ENCODE measurements around the gene OGFRL1.

The OGFRL1 gene

GRCh38 chr6:71309656-71310055 lies 21.0 kb downstream of the OGFRL1 start:
- TF ChIP-seq RARB (CRISPR knock-in tag; IDR thresholded peaks at IDR 0.05): no peak
- TF ChIP-seq CSRNP3 (CRISPR knock-in tag; IDR thresholded peaks at IDR 0.05): no peak
- TF ChIP-seq TCF4 (CRISPR knock-in tag; IDR thresholded peaks at IDR 0.05; ENCODE audit: borderline replicate concordance): no peak
- TF ChIP-seq OSR1 (CRISPR knock-in tag; IDR thresholded peaks at IDR 0.05): no peak
- no peak for TF ChIP-seq ARNTL (CRISPR knock-in tag; IDR thresholded peaks at IDR 0.05; ENCODE audit: borderline replicate concordance, low read depth)
- TF ChIP-seq BACH2 (CRISPR knock-in tag; IDR thresholded peaks at IDR 0.05; ENCODE audit: borderline replicate concordance): no peak
- TF ChIP-seq CSDC2 (CRISPR knock-in tag; IDR thresholded peaks at IDR 0.05): no peak
- TF ChIP-seq ZNF565 (CRISPR knock-in tag; conservative IDR thresholded peaks at IDR 0.05; ENCODE audit: low read depth): no peak
- TF ChIP-seq PATZ1 (CRISPR knock-in tag; IDR thresholded peaks at IDR 0.05; ENCODE audit: borderline replicate concordance): no peak
- TF ChIP-seq PPARA (CRISPR knock-in tag; IDR thresholded peaks at IDR 0.05; ENCODE audit: borderline replicate concordance): no peak
- no peak for ATAC-seq

GRCh38 chr6:71310261-71310660 lies 21.6 kb downstream of the OGFRL1 start:
- no peak for ATAC-seq
- TF ChIP-seq POU6F1 (CRISPR knock-in tag; IDR thresholded peaks at IDR 0.05; ENCODE audit: borderline replicate concordance, low read depth) (no peak), PATZ1 (CRISPR knock-in tag; IDR thresholded peaks at IDR 0.05; ENCODE audit: borderline replicate concordance) (no peak), ZC3H10 (CRISPR knock-in tag; IDR thresholded peaks at IDR 0.05) (no peak), TCF4 (CRISPR knock-in tag; IDR thresholded peaks at IDR 0.05; ENCODE audit: borderline replicate concordance) (no peak), CREB5 (CRISPR knock-in tag; IDR thresholded peaks at IDR 0.05; ENCODE audit: low read depth) (no peak), CSDC2 (CRISPR knock-in tag; IDR thresholded peaks at IDR 0.05) (no peak), ZNF8 (CRISPR knock-in tag; IDR thresholded peaks at IDR 0.05) (no peak), OSR1 (CRISPR knock-in tag; IDR thresholded peaks at IDR 0.05) (no peak), SNAI2 (CRISPR knock-in tag; IDR thresholded peaks at IDR 0.05) (no peak), PPARA (CRISPR knock-in tag; IDR thresholded peaks at IDR 0.05; ENCODE audit: borderline replicate concordance) (no peak), ESRRG (CRISPR knock-in tag; IDR thresholded peaks at IDR 0.05) (no peak), ZNF70 (CRISPR knock-in tag; IDR thresholded peaks at IDR 0.05) (no peak), ZNF565 (CRISPR knock-in tag; conservative IDR thresholded peaks at IDR 0.05; ENCODE audit: low read depth) (no peak), ARNTL (CRISPR knock-in tag; IDR thresholded peaks at IDR 0.05; ENCODE audit: borderline replicate concordance, low read depth) (no peak), ISL1 (CRISPR knock-in tag; IDR thresholded peaks at IDR 0.05) (no peak)

GRCh38 chr6:71312089-71312488 lies 23.5 kb downstream of the OGFRL1 start:
- ATAC-seq: no peak
- TF ChIP-seq CSRNP3 (CRISPR knock-in tag; IDR thresholded peaks at IDR 0.05) (no peak), BACH2 (CRISPR knock-in tag; IDR thresholded peaks at IDR 0.05; ENCODE audit: borderline replicate concordance) (no peak), ISL1 (CRISPR knock-in tag; IDR thresholded peaks at IDR 0.05) (no peak), OSR1 (CRISPR knock-in tag; IDR thresholded peaks at IDR 0.05) (no peak), POU6F1 (CRISPR knock-in tag; IDR thresholded peaks at IDR 0.05; ENCODE audit: borderline replicate concordance, low read depth) (no peak), ZFP3 (CRISPR knock-in tag; IDR thresholded peaks at IDR 0.05) (no peak), SNAI2 (CRISPR knock-in tag; IDR thresholded peaks at IDR 0.05) (no peak), ZNF70 (CRISPR knock-in tag; IDR thresholded peaks at IDR 0.05) (no peak), ZC3H10 (CRISPR knock-in tag; IDR thresholded peaks at IDR 0.05) (no peak), PPARA (CRISPR knock-in tag; IDR thresholded peaks at IDR 0.05; ENCODE audit: borderline replicate concordance) (no peak), TCF4 (CRISPR knock-in tag; IDR thresholded peaks at IDR 0.05; ENCODE audit: borderline replicate concordance) (no peak), ZFP30 (CRISPR knock-in tag; IDR thresholded peaks at IDR 0.05) (no peak)

Measured in SK-N-SH treated with all-trans-retinoic acid at 6 μM for 48 hours (cell line).